HG03066 (cell line): ENCODE data around the gene RTTN.
"Not testable (repeated sequence)": the region's sequence is repeated elsewhere in the genome, so short reads cannot be mapped to it uniquely, and the experiment has no call there.

Experiments
- ATAC-seq: cut with Tn5 transposase; IDR thresholded peaks from one replicate; pipeline ENCODE4 v1.9.1; 2021; ENCODE audit warnings: low read depth; ENCODE audit not compliant: unreplicated experiment

Gene RTTN

GRCh38 chr18:70154591-70155194, 50.8 kb downstream of the RTTN start:
- ATAC-seq = no peak

- no peak for ATAC-seq
These were observed 53.9 kb downstream of the RTTN start for GRCh38 chr18:70151614-70152013.

- ATAC-seq = no peak
These were observed 55.7 kb downstream of the RTTN start for GRCh38 chr18:70149616-70150301.

- no peak for ATAC-seq
These were observed 56.3 kb downstream of the RTTN start for GRCh38 chr18:70149156-70149555.

GRCh38 chr18:70148039-70148938, 57.2 kb downstream of the RTTN start:
- no peak for ATAC-seq

GRCh38 chr18:70146174-70146573, 59.3 kb downstream of the RTTN start:
- ATAC-seq = no peak

- ATAC-seq = no peak
These were observed 63.5 kb downstream of the RTTN start for GRCh38 chr18:70142001-70142400.

- no peak for ATAC-seq
These were observed 66.3 kb downstream of the RTTN start for GRCh38 chr18:70139138-70139537.

GRCh38 chr18:70135604-70136003, 69.9 kb downstream of the RTTN start:
- ATAC-seq = no peak

- no peak for ATAC-seq
These were observed 72.5 kb downstream of the RTTN start for GRCh38 chr18:70132999-70133398.

GRCh38 chr18:70128271-70128670, 77.2 kb downstream of the RTTN start:
- ATAC-seq = no peak

- no peak for ATAC-seq
These were observed 78.1 kb downstream of the RTTN start for GRCh38 chr18:70127359-70127758.

- no peak for ATAC-seq
These were observed 78.7 kb downstream of the RTTN start for GRCh38 chr18:70126832-70127231.

GRCh38 chr18:70124139-70124538, 81.3 kb downstream of the RTTN start:
- no peak for ATAC-seq

- no peak for ATAC-seq
These were observed 83.6 kb downstream of the RTTN start for GRCh38 chr18:70121842-70122241.

GRCh38 chr18:70116949-70117348, 88.5 kb downstream of the RTTN start:
- no peak for ATAC-seq

- no peak for ATAC-seq
These were observed 92.0 kb downstream of the RTTN start for GRCh38 chr18:70113511-70113910.

GRCh38 chr18:70110678-70111077, 94.8 kb downstream of the RTTN start:
- no peak for ATAC-seq

GRCh38 chr18:70107091-70107490, 98.4 kb downstream of the RTTN start:
- ATAC-seq = no peak

- not testable (repeated sequence) for ATAC-seq
These were observed 102.6 kb downstream of the RTTN start for GRCh38 chr18:70102854-70103253.

GRCh38 chr18:70089858-70090257, 115.6 kb downstream of the RTTN start:
- ATAC-seq = no peak
